ENCODE results near the gene C1orf116.

GRCh38 chr1:207049514-207049913 is 17.0 kb upstream of the C1orf116 start:
- no peak for TF ChIP-seq CTCF (IDR thresholded peaks at IDR 0.05)
- TF ChIP-seq POLR2AphosphoS5 (IDR thresholded peaks at IDR 0.05), result no peak
